HG02981 (cell line): Measurements from ENCODE around the gene NUMB.

Experiments
- ATAC-seq: cut with Tn5 transposase; IDR thresholded peaks from one replicate; pipeline ENCODE4 v1.9.1; 2021; ENCODE audit warnings: mild to moderate bottlenecking, moderate library complexity; ENCODE audit not compliant: unreplicated experiment

NUMB gene

DNA sequence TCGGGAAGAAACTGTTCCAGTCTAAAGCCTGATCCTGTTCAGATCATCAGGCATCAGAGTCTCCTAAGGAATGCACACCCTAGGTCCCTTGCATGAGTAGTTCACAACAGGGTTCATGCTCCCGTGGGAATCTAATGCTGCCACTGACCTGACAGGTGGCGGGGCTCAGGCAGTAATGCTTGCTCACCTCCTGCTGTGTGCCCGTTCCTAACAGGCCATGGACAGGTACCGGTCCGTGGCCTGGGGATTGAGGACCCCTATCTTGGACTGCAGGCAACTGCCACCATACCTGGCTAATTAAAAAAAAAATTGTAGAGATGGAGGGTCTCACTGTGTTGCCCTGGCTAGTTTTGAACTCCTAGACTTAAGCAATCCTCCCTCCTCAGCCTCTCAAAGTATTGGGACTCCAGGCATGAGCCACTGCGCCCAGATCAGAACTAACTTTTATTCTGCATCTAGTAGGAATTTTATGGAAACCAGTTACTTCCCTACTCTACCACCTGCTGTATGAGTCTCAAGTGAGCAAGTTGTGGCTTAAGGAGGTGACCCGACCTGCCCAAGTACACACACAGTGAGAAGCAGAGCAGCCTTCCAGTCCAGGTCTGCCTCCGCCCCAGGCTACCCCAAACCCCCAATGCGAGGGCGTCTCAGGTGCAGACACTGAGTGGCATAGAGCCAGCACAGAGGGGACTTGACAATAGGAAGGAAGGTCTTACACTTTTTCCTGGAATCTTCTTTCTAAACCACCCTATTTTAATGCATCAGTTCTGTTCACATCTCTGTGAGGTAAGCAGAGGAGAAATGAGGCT lies 223.6 kb downstream of the NUMB start:
- no peak for ATAC-seq

DNA sequence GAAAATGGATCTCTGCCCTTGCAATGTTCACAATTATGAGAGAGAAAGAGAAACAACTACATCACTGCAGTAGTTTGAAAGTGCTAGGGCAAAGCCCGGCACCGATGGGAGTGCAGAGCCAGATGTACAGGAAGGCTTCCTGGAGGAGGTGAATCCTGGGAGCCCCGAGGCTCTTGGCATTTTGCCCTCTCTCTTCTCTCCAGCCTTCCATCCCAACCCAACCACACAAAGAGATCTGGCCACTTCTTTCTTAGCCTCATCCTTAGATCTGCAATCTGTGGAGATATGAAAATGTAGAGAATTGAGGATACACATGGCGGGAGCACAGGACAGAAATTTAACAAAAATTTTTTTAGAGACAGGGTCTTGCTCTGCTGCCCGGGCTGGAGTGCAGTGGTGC lies 224.3 kb downstream of the NUMB start:
- no peak for ATAC-seq

DNA sequence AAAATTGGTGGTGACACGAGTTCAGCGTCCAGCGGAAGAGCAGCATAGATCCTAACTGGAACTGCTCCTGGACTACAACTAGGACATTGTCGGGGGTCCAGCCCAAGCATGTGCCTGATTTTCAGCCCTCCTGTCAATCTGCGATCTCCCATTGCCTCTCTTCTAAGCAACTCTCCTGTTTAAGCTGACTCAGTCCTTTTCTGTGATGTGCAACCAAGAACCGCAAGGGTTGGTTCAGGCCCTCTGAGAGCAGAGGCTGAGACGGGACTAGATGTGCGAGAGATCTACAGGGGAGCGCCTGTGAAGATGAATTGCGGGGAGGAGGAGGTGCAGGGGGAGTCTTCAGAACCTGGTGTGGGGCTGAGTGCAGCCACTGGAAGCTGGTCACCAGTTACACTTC lies 224.8 kb downstream of the NUMB start:
- no peak for ATAC-seq

DNA sequence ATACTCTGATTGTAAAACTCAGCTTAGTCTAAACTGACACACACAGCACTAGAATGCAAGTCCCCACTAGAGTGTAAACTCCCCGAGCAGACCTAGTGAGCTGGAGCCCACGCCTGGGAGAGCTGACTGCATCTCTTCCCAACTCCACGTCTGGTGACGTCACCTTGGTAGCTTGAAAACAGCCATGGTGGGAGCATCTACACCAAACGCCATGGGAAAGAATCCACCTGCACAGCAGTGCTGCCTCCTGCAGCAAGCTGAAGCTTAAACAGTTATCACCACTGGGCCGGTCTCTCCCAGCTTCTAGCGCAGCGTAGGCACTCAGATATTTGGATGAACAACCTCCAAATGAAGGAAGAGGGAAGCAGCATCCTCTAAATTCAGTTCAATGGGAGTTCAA lies 225.4 kb downstream of the NUMB start:
- ATAC-seq = no peak

DNA sequence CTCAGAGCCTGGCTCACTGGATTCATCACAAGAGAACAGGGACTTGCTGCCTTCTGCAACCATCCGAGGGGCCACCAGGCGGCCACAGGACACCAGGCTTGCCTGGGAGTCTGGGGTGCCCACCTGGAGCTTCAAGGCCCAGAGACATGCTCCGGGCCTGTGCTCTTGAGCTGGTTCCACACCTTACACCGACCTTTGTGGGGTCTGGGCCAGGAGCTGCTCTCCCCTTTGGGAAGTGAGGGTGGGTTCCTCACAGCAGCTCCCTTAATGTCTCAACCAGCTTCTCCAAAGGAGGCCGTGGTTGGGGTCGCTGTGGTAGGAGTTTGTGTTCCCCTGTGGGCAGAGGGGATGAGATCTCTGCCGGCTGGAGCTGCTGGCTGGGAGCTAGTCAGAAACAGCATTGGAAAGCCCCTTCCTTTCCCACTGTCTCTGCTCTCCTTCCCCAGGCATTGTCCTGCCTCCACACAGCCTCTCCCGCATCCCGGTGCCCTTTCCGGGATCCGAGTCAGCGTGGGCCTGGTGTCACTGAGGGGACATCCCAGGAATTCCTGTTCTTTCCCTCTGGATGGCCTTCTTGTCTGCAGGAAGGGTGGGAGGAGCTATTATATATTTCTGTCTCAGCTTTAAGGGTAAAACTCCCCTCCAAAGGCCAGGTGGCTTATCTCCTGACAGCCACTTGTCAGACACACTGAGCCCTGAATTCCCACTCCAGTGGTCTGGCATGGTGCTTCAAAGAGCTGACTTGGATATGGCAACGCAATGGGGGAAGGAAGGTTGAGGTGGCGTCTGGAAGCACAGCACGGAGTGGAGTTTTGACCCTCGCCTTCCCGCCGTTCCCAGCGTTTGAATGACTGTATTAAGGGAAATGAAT lies 226.1 kb downstream of the NUMB start:
- no peak for ATAC-seq

DNA sequence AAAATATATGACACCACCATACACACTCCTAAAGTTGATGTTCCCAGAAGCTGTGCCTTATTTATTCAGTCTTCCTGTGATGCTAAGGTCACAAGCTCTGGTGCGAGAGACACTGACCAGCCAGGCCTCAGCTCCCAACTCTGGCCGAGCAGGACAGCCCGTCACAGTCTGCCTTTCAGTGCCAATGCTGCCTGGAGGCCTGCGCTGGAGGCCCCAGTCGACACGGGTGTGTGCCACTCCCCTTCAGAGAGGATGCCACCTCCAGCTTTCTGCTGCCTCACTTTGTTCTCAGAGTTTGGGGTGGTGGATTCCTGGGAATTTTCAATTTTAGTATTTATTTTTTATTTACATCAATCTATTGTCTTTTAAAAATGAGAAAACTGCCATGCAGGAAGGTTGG lies 228.3 kb downstream of the NUMB start:
- ATAC-seq = no peak

DNA sequence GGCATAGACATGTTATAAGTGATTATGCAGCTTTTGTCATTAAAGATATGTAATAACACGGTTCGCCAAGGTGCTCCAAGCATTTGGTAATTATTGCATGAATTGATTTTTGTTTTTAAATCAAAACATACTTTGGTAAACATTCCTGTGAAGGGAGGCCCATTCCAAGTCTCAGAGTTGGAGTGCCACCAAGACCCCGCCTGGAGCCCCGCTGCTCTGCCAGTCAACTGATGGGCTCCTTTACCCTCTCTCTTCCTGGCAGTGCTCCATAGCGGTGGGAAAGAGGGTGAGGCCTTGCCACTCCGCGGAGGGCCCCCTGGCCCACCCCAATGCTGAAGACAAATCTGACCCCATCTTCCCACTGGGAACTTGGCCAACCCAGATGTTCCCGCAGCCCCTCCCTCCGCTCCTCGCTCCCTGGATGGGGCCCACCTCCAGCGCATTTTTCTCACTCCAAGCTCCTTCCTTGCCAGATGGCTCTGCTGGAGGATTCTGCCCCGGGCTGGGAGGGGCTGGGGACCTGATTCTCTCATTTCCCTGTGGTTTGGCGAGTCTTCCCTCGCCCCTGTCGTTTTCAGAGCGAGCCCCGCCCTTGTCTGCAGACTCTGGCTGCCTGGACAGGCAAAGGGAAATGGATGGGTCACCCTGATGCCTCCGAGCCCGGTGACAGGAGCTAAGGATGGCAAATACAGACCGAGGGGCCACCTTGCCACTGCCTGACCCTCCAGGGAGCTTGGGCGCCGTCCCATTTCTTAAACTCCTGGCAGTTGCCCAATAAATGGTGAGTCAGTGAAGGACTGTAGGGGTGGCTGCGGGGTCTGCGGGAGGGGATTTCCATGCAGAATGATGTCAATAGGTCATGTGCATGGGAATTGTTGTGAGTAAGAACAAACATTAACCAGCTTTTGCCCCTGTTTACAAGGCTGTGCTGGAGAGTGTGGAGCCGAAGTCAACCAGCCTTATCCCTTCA lies 230.2 kb downstream of the NUMB start:
- no peak for ATAC-seq

DNA sequence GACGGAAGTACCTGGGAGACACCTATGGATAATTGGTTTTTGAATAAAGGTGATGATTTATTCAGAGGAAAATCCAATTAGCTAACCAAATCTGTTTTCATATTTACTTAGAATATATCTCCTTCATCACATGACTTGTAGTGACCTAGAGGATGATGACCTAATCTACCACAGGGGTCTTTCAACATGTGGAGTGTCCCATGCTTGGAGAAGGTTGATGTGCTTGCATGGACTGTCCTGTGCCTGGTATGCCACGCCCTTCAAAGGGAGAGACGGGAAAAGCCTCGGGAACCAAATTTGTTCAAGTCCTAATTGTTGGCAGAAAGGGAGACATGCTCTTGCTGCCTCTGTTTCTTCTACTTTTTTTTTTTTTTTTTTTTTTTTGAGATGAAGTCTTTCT lies 232.8 kb downstream of the NUMB start:
- ATAC-seq = no peak
